Measurements from ENCODE around the gene PLB1. TPM values are rescaled to one million over a fixed set of nuclear protein-coding genes. Genes with fewer than 3 reads are reported as not detected.

Gene PLB1
- total RNA-seq, 1 experiment from 2014 or later, result 0.91 TPM

DNA sequence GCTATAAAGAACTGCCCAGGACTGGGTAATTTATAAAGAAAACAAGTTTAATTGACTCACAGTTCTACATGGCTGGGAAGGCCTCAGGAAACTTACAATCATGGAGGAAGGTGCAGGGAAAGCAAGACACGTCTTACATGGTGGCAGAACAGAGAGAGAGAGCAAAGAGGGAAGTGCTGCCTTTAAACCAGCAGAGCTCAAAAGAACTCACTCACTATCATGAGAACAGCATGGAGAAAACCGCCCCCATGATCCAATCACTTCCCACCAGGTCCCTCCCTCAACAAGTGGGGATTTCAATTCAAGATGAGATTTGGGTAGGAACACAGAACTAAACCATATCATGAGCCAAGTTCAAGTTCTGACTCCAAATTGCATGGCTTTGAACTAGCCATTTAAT is 193.0 kb downstream of the PLB1 start:
- Mint-ChIP-seq H3K27me3 (ENCODE audit: insufficient read depth, unreplicated experiment) (no peaks in the 10 kb centered on the region), H3K4me1 (ENCODE audit: insufficient read depth, unreplicated experiment) (peaks cover 20% of the 10 kb centered on the region), H3K36me3 (ENCODE audit: insufficient read depth, unreplicated experiment) (no peaks in the 10 kb centered on the region), H3K9me3 (ENCODE audit: unreplicated experiment) (no peaks in the 10 kb centered on the region), H3K27ac (ENCODE audit: low read depth, unreplicated experiment) (no peak overlapping the region), H3K4me3 (ENCODE audit: unreplicated experiment) (no peak overlapping the region)
- ChIA-PET CTCF (interaction anchor here (1.5 kb wide), 1 partner anchor 9 kb away, joined by 3 read pairs; no protein-coding TSS in a partner anchor), POLR2A (no interaction called here)
- BruUV-seq (replicated peaks), result no TSS peak
- intact Hi-C loops (cut with micrococcal nuclease), result no loop called here
- TF ChIP-seq, protein P1, sequence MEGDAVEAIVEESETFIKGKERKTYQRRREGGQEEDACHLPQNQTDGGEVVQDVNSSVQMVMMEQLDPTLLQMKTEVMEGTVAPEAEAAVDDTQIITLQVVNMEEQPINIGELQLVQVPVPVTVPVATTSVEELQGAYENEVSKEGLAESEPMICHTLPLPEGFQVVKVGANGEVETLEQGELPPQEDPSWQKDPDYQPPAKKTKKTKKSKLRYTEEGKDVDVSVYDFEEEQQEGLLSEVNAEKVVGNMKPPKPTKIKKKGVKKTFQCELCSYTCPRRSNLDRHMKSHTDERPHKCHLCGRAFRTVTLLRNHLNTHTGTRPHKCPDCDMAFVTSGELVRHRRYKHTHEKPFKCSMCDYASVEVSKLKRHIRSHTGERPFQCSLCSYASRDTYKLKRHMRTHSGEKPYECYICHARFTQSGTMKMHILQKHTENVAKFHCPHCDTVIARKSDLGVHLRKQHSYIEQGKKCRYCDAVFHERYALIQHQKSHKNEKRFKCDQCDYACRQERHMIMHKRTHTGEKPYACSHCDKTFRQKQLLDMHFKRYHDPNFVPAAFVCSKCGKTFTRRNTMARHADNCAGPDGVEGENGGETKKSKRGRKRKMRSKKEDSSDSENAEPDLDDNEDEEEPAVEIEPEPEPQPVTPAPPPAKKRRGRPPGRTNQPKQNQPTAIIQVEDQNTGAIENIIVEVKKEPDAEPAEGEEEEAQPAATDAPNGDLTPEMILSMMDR (IDR thresholded peaks at IDR 0.05; ENCODE audit: unreplicated experiment), result no peak
- no peak for DNase-seq (ENCODE audit: unreplicated experiment)

DNA sequence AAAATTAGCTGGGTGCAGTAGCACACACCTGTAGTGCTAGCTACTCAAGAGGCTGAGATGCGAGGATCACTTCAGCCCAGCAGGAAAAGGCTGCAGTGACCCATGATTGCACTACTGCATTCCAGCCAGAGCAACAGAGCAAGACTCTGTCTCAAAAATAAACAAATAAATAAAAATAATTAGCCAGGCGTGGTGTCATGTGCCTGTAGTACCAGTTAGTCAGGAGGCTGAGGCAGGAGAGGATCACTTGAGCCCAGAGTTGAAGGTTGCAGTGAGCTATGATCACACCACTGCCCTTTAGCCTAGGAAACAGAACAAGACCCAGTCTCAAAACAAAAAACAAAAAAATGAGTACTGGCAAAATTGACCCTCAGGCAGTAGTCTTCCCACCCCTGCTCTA is 193.9 kb downstream of the PLB1 start:
- BruUV-seq (replicated peaks), result no TSS peak
- ChIA-PET POLR2A (no interaction called here), CTCF (interaction anchor here (1.5 kb wide), 1 partner anchor 8 kb away, joined by 3 read pairs; no protein-coding TSS in a partner anchor)
- Mint-ChIP-seq H3K27ac (ENCODE audit: low read depth, unreplicated experiment) (no peak overlapping the region), H3K36me3 (ENCODE audit: insufficient read depth, unreplicated experiment) (no peaks in the 10 kb centered on the region), H3K9me3 (ENCODE audit: unreplicated experiment) (no peaks in the 10 kb centered on the region), H3K27me3 (ENCODE audit: insufficient read depth, unreplicated experiment) (no peaks in the 10 kb centered on the region), H3K4me1 (ENCODE audit: insufficient read depth, unreplicated experiment) (peaks cover 20% of the 10 kb centered on the region), H3K4me3 (ENCODE audit: unreplicated experiment) (no peak overlapping the region)
- TF ChIP-seq, protein P1 (IDR thresholded peaks at IDR 0.05; ENCODE audit: unreplicated experiment), result no peak
- DNase-seq (ENCODE audit: unreplicated experiment), result no peak
- intact Hi-C loops (cut with micrococcal nuclease), result no loop called here

DNA sequence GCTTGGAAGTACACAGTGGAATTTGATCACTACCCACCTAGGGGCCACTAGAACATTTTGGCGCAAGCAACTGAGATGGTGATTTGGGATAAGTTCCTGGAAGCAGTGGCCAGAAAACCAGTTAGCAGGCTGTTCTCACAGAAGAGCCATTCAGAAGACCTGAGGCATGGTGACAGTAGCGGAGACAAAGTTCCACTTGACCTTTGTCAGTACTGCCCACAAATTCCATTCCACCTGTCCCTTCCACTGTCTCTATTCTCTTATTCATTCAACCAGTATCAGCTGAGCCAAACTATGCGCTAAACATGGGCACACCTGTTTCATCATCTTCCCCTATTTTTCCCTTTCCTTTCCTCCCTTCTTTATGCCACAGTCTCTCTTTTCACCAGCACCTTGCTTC is 196.6 kb downstream of the PLB1 start:
- no peak overlapping the region for H3K4me3 Mint-ChIP-seq (ENCODE audit: unreplicated experiment)
- CTCF ChIA-PET, result no interaction called here

DNA sequence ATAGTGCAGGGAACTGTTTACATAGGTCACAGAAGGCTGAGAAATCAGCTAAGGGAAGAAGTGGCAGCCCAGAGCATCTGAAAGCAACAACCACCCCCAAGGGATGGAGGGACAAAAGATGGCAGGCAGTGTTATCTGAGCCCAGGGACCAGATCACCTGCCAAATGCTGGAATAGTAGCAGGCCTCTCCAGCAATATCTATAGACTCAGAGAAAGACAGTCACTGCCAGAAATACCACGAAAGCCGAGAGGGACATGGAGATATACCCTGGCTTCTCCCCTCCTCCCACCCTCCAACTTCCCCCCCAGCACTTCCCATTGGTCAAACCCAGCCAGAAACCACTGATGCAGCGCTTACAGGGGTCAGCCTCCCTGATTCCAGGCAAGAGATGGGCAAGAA is 197.4 kb downstream of the PLB1 start:
- Mint-ChIP-seq H3K27me3 (ENCODE audit: insufficient read depth, unreplicated experiment) (no peaks in the 10 kb centered on the region), H3K4me1 (ENCODE audit: insufficient read depth, unreplicated experiment) (peaks cover 10% of the 10 kb centered on the region), H3K27ac (ENCODE audit: low read depth, unreplicated experiment) (no peak overlapping the region), H3K9me3 (ENCODE audit: unreplicated experiment) (no peaks in the 10 kb centered on the region), H3K4me3 (ENCODE audit: unreplicated experiment) (no peak overlapping the region), H3K36me3 (ENCODE audit: insufficient read depth, unreplicated experiment) (no peaks in the 10 kb centered on the region)
- BruUV-seq (replicated peaks), result no TSS peak
- intact Hi-C loops (cut with micrococcal nuclease), result no loop called here
- CTCF ChIA-PET, result no interaction called here
- TF ChIP-seq, protein P1 (IDR thresholded peaks at IDR 0.05; ENCODE audit: unreplicated experiment), result no peak
- no peak for DNase-seq (ENCODE audit: unreplicated experiment)
- POLR2A ChIA-PET, result no interaction called here

More for the DNA sequence above, 196.6 kb downstream of the PLB1 start:
- Mint-ChIP-seq H3K9me3 (ENCODE audit: unreplicated experiment) (no peaks in the 10 kb centered on the region), H3K27me3 (ENCODE audit: insufficient read depth, unreplicated experiment) (no peaks in the 10 kb centered on the region), H3K36me3 (ENCODE audit: insufficient read depth, unreplicated experiment) (no peaks in the 10 kb centered on the region), H3K4me1 (ENCODE audit: insufficient read depth, unreplicated experiment) (peaks cover 17% of the 10 kb centered on the region), H3K27ac (ENCODE audit: low read depth, unreplicated experiment) (no peak overlapping the region)
- DNase-seq (ENCODE audit: unreplicated experiment), result no peak
- intact Hi-C loops (cut with micrococcal nuclease), result no loop called here
- no TSS peak for BruUV-seq (replicated peaks)
- POLR2A ChIA-PET, result no interaction called here
- TF ChIP-seq, protein P1 (IDR thresholded peaks at IDR 0.05; ENCODE audit: unreplicated experiment), result no peak

Other genes starting within 250 kb of the PLB1 start
- gene FOSL2, start 103.2 kb upstream of the PLB1 start, total RNA-seq (2022), result 122 and 141 TPM in 2 replicates